ENCODE data around the gene CST8. TPM values are rescaled to one million over a fixed set of nuclear protein-coding genes. Genes with fewer than 3 reads are reported as not detected.
A peak's percentile ranks its signal among the peaks of the same experiment; 100 is the strongest.

CST8 gene
- total RNA-seq, 1 experiment from 2014 or later: not detected

GRCh38 chr20:23493172-23493772 lies 2.4 kb downstream of the CST8 start:
- H3K4me1 ChIP-seq: no peaks in the 10 kb centered on the region
- no peaks in the 10 kb centered on the region; the same call in 1 of the 2 replicates for H3K27me3 ChIP-seq
- no peak overlapping the region for H3K4me3 ChIP-seq
- DNase-seq: no peak
- no peak overlapping the region for H3K27ac ChIP-seq
- no peaks in the 10 kb centered on the region for H3K36me3 ChIP-seq
- no peaks in the 10 kb centered on the region for H3K9me3 ChIP-seq (replicated peaks)

- Histone ChIP-seq H3K27me3 (peaks cover 12% of the 10 kb centered on the region), H3K36me3 (no peaks in the 10 kb centered on the region), H3K27ac (no peak overlapping the region), H3K4me1 (no peaks in the 10 kb centered on the region), H3K4me3 (no peak overlapping the region), H3K9me3 (replicated peaks) (no peaks in the 10 kb centered on the region)
- DNase-seq: no peak
These were observed 6.6 kb downstream of the CST8 start for GRCh38 chr20:23497536-23497935.

- Histone ChIP-seq H3K4me1 (no peaks in the 10 kb centered on the region), H3K4me3 (no peak overlapping the region), H3K27me3 (peaks cover 18% of the 10 kb centered on the region), H3K27ac (no peak overlapping the region), H3K36me3 (no peaks in the 10 kb centered on the region), H3K9me3 (replicated peaks) (no peaks in the 10 kb centered on the region)
- DNase-seq: no peak
These were observed 11.0 kb downstream of the CST8 start for GRCh38 chr20:23501926-23502325.

GRCh38 chr20:23503649-23504048 lies 12.7 kb downstream of the CST8 start:
- Histone ChIP-seq H3K27ac (no peak overlapping the region), H3K27me3 (peaks cover 14% of the 10 kb centered on the region), H3K36me3 (no peaks in the 10 kb centered on the region), H3K9me3 (replicated peaks) (no peaks in the 10 kb centered on the region), H3K4me3 (no peak overlapping the region), H3K4me1 (no peaks in the 10 kb centered on the region)
- no peak for DNase-seq

GRCh38 chr20:23507346-23507745 lies 16.4 kb downstream of the CST8 start:
- Histone ChIP-seq H3K27ac (no peak overlapping the region), H3K4me1 (no peaks in the 10 kb centered on the region), H3K4me3 (no peak overlapping the region), H3K36me3 (no peaks in the 10 kb centered on the region), H3K9me3 (replicated peaks) (no peaks in the 10 kb centered on the region), H3K27me3 (peaks cover 12% of the 10 kb centered on the region; the same call in 1 of the 2 replicates)
- peak; percentile 30 to 45 for DNase-seq

GRCh38 chr20:23508449-23509229 lies 17.7 kb downstream of the CST8 start:
- no peak overlapping the region for H3K27ac ChIP-seq
- no peaks in the 10 kb centered on the region for H3K4me1 ChIP-seq
- H3K9me3 ChIP-seq (replicated peaks): no peaks in the 10 kb centered on the region
- no peak overlapping the region for H3K4me3 ChIP-seq
- peaks cover 12% of the 10 kb centered on the region for H3K27me3 ChIP-seq
- DNase-seq: no peak
- no peaks in the 10 kb centered on the region for H3K36me3 ChIP-seq

GRCh38 chr20:23509247-23509913 lies 18.5 kb downstream of the CST8 start:
- H3K4me3 ChIP-seq: no peak overlapping the region
- no peaks in the 10 kb centered on the region for H3K36me3 ChIP-seq
- no peak for DNase-seq
- peaks cover 12% of the 10 kb centered on the region for H3K27me3 ChIP-seq
- H3K4me1 ChIP-seq: no peaks in the 10 kb centered on the region
- H3K27ac ChIP-seq: no peak overlapping the region
- no peaks in the 10 kb centered on the region for H3K9me3 ChIP-seq (replicated peaks)

- Histone ChIP-seq H3K36me3 (no peaks in the 10 kb centered on the region), H3K9me3 (replicated peaks) (no peaks in the 10 kb centered on the region), H3K4me3 (no peak overlapping the region), H3K27me3 (peaks cover 12% of the 10 kb centered on the region), H3K4me1 (no peaks in the 10 kb centered on the region), H3K27ac (no peak overlapping the region)
- DNase-seq: no peak
These were observed 19.2 kb downstream of the CST8 start for GRCh38 chr20:23510000-23510590.

- DNase-seq: no peak
These were observed 22.2 kb downstream of the CST8 start for GRCh38 chr20:23513164-23513563.

GRCh38 chr20:23514848-23515247 lies 23.9 kb downstream of the CST8 start:
- Histone ChIP-seq H3K4me1 (no peaks in the 10 kb centered on the region), H3K27me3 (peaks cover 13% of the 10 kb centered on the region), H3K9me3 (replicated peaks) (no peaks in the 10 kb centered on the region), H3K27ac (no peak overlapping the region), H3K4me3 (no peak overlapping the region), H3K36me3 (no peaks in the 10 kb centered on the region)
- DNase-seq: no peak

More at GRCh38 chr20:23513164-23513563, 22.2 kb downstream of the CST8 start:
- H3K9me3 ChIP-seq (replicated peaks): no peaks in the 10 kb centered on the region
- H3K36me3 ChIP-seq: no peaks in the 10 kb centered on the region
- H3K4me1 ChIP-seq: no peaks in the 10 kb centered on the region
- H3K27ac ChIP-seq: no peak overlapping the region
- peaks cover 13% of the 10 kb centered on the region for H3K27me3 ChIP-seq
- no peak overlapping the region for H3K4me3 ChIP-seq

- no peak for DNase-seq
- H3K9me3 ChIP-seq (replicated peaks): no peaks in the 10 kb centered on the region
- H3K4me1 ChIP-seq: no peaks in the 10 kb centered on the region
- H3K4me3 ChIP-seq: no peak overlapping the region
- peaks cover 13% of the 10 kb centered on the region for H3K27me3 ChIP-seq
- H3K36me3 ChIP-seq: no peaks in the 10 kb centered on the region
- H3K27ac ChIP-seq: no peak overlapping the region
These were observed 24.5 kb downstream of the CST8 start for GRCh38 chr20:23515250-23515939.

- DNase-seq: no peak
- Histone ChIP-seq H3K27me3 (peaks cover 15% of the 10 kb centered on the region), H3K36me3 (no peaks in the 10 kb centered on the region), H3K9me3 (replicated peaks) (no peaks in the 10 kb centered on the region), H3K4me3 (no peak overlapping the region), H3K4me1 (no peaks in the 10 kb centered on the region), H3K27ac (no peak overlapping the region)
These were observed 26.8 kb downstream of the CST8 start for GRCh38 chr20:23517719-23518118.

GRCh38 chr20:23519556-23519955 lies 28.6 kb downstream of the CST8 start:
- Histone ChIP-seq H3K27me3 (peaks cover 15% of the 10 kb centered on the region; the same call in 1 of the 2 replicates), H3K36me3 (no peaks in the 10 kb centered on the region), H3K4me1 (no peaks in the 10 kb centered on the region), H3K4me3 (no peak overlapping the region), H3K9me3 (replicated peaks) (no peaks in the 10 kb centered on the region), H3K27ac (no peak overlapping the region)
- no peak for DNase-seq

- Histone ChIP-seq H3K27me3 (peaks cover 15% of the 10 kb centered on the region; the same call in 1 of the 2 replicates), H3K27ac (no peak overlapping the region), H3K36me3 (no peaks in the 10 kb centered on the region), H3K4me3 (no peak overlapping the region), H3K4me1 (no peaks in the 10 kb centered on the region), H3K9me3 (replicated peaks) (no peaks in the 10 kb centered on the region)
- no peak for DNase-seq
These were observed 29.3 kb downstream of the CST8 start for GRCh38 chr20:23520185-23520584.

Data from SJCRH30 (cell line).